K562 (cell line): ENCODE measurements around the gene AKT1S1. TPM values are rescaled to one million over a fixed set of nuclear protein-coding genes. Genes with fewer than 3 reads are reported as not detected.

ENCODE experiments used
- ATAC-seq: fragments of 200-7000 bp; cut with Tn5 transposase; 3 replicates; pipeline ENCODE4 v1.9.1; 2020; ENCODE audit warnings: moderate library complexity
- BruUV-seq: library from RNA; stranded (reverse); fragments of 400-500 nt; replicated peaks from 2 replicates; lab custom pipeline; 2021; lab: Mats Ljungman, UMichigan
- CTCF ChIA-PET: fragments of 300-600 bp; formaldehyde crosslinking; extraction: SDS; loops from one replicate; lab custom pipeline; 2021; ENCODE audit warnings: low intra/inter-chr PET ratio; lab: Yijun Ruan, JAX
- POLR2A ChIA-PET: fragments of 300-600, 350-650 bp; sonication (Branson Sonifier 250); formaldehyde crosslinking; extraction: SDS; loops from one replicate; lab custom pipeline; 2021; ENCODE audit warnings: antibody characterized with exemption, inconsistent platforms; lab: Yijun Ruan, JAX
- DNase-seq, 4 experiments: peaks; one replicate each; pipeline versions ENCODE4 v3.0.0 to v3.0.0-alpha.2; 2011 to 2018; ENCODE audit warnings: low spot score in 3 of 4, mixed read lengths in 3 of 4; ENCODE audit errors: extremely low read depth in 1 of 4
- FAIRE-seq: peaks from 2 replicates; lab custom pipeline; 2011; peaks lifted over from hg19 to GRCh38; lab: Jason Lieb, UNC
- H2AFZ ChIP-seq: 2 replicates; pipeline ENCODE4 v1.6.0; 2011; ENCODE audit warnings: low read depth, low read length, control low read depth, inconsistent platforms
- H3K27ac ChIP-seq: fragments of 200-600 bp; 3 replicates; pipeline ENCODE4 v1.8.0; 2011; ENCODE audit warnings: low read depth, mild to moderate bottlenecking, control low read depth, inconsistent platforms, low read length, moderate library complexity, mixed read lengths; ENCODE audit errors: extremely low read depth
- H3K27me3 ChIP-seq, 2 experiments: fragments of 300-600 bp in 1 of 2; 2 replicates in 1 of 2; 3 replicates in 1 of 2; pipeline versions ENCODE4 v1.6.0 to v1.8.0; 2011; ENCODE audit warnings: inconsistent platforms in 2 of 2, low read length in 2 of 2, mild to moderate bottlenecking in 1 of 2, mixed read lengths in 1 of 2, moderate library complexity in 1 of 2; ENCODE audit not compliant: control insufficient read depth in 2 of 2, insufficient read depth in 2 of 2
- H3K36me3 ChIP-seq: fragments of 300-600 bp; 3 replicates; pipeline ENCODE4 v1.8.0; 2011; ENCODE audit warnings: mild to moderate bottlenecking, low read length, inconsistent platforms; ENCODE audit not compliant: control insufficient read depth, insufficient read depth
- H3K4me1 ChIP-seq, 2 experiments: fragments of 200-600 bp in 1 of 2; replicated peaks in 1 of 2; 2 replicates in 1 of 2; 3 replicates in 1 of 2; pipeline versions ENCODE4 v1.5.1 to v1.8.0; 2011; ENCODE audit warnings: inconsistent platforms in 2 of 2, low read length in 2 of 2, mild to moderate bottlenecking in 1 of 2, mixed read lengths in 1 of 2, moderate library complexity in 1 of 2; ENCODE audit not compliant: control insufficient read depth in 2 of 2, insufficient read depth in 2 of 2
- H3K4me2 ChIP-seq: 2 replicates; pipeline ENCODE4 v1.6.1; 2011; ENCODE audit warnings: low read length, control low read depth, inconsistent platforms, mixed read lengths; ENCODE audit not compliant: insufficient read depth
- H3K4me3 ChIP-seq: fragments of 200-600 bp; sonication (generic), shearing (Covaris generic); 2 replicates; pipeline ENCODE4 v1.5.1; 2016; ENCODE audit warnings: control low read depth, inconsistent platforms
- H3K79me2 ChIP-seq: fragments of 200-600 bp; 3 replicates; pipeline ENCODE4 v1.8.0; 2011; ENCODE audit warnings: low read length, inconsistent platforms; ENCODE audit not compliant: control insufficient read depth, insufficient read depth
- H3K9ac ChIP-seq, 2 experiments: 2 replicates each; pipeline versions ENCODE4 v1.6.0 to v1.6.1; 2011; ENCODE audit warnings: low read depth in 2 of 2, low read length in 2 of 2, control low read depth in 1 of 2, inconsistent platforms in 1 of 2, mild to moderate bottlenecking in 1 of 2, mixed read lengths in 1 of 2; ENCODE audit not compliant: insufficient read depth in 1 of 2
- H3K9me1 ChIP-seq: one replicate; pipeline ENCODE4 v1.6.0; 2011; ENCODE audit warnings: inconsistent platforms, mild to moderate bottlenecking, low read length, moderate library complexity; ENCODE audit not compliant: control insufficient read depth, insufficient read depth
- H3K9me3 ChIP-seq: replicated peaks from 2 replicates; pipeline ENCODE4 v1.5.1; 2011; ENCODE audit warnings: low read depth, low read length, inconsistent platforms; ENCODE audit not compliant: control insufficient read depth, insufficient read depth
- H4K20me1 ChIP-seq: replicated peaks from 2 replicates; pipeline ENCODE4 v1.6.1; 2011; ENCODE audit warnings: low read length, inconsistent platforms, mixed read lengths; ENCODE audit not compliant: control insufficient read depth, insufficient read depth
- ARHGAP35 ChIP-seq: fragments of 450-650 bp; IDR thresholded peaks from 2 replicates; pipeline ENCODE4 v1.6.1; 2018; ENCODE audit not compliant: partially characterized antibody
- BCOR ChIP-seq: fragments of 450-650 bp; IDR thresholded peaks from 2 replicates; pipeline ENCODE4 v1.6.1; 2016
- CBX1 ChIP-seq: sonication (generic); IDR thresholded peaks from 2 replicates; pipeline ENCODE4 v1.6.1; 2016; ENCODE audit warnings: antibody characterized with exemption, low read depth, mild to moderate bottlenecking
- GATA2 ChIP-seq: sonication (generic); formaldehyde crosslinking; IDR thresholded peaks from 2 replicates; pipeline ENCODE4 v1.4.0; 2020; ENCODE audit warnings: mild to moderate bottlenecking, missing genetic modification reagents
- HDGF ChIP-seq: fragments of 450-650 bp; IDR thresholded peaks from 2 replicates; pipeline ENCODE4 v1.6.1; 2016
- HNRNPLL ChIP-seq: fragments of 200-400 bp; formaldehyde crosslinking; IDR thresholded peaks from 2 replicates; pipeline ENCODE4 v1.6.1; 2017; ENCODE audit warnings: low read length, low read depth, mild to moderate bottlenecking; ENCODE audit not compliant: poor library complexity, severe bottlenecking
- IFI16 ChIP-seq: fragments of 250-450 bp; sonication (Bioruptor Pico); IDR thresholded peaks from 2 replicates; pipeline ENCODE4 v2.1.2; 2022; ENCODE audit warnings: mild to moderate bottlenecking, inconsistent platforms
- KDM1A ChIP-seq, 2 experiments: fragments of 450-650 bp; IDR thresholded peaks; 2 replicates each; pipeline ENCODE4 v1.6.1; 2016; ENCODE audit warnings: mild to moderate bottlenecking in 2 of 2
- KHSRP ChIP-seq: fragments of 450-650 bp; IDR thresholded peaks from 2 replicates; pipeline ENCODE4 v1.6.1; 2017
- PTBP1 ChIP-seq: fragments of 200-400 bp; formaldehyde crosslinking; IDR thresholded peaks from 2 replicates; pipeline ENCODE4 v1.6.1; 2017; ENCODE audit warnings: low read depth, low read length
- STAT5B ChIP-seq: fragments of 250-450 bp; sonication (Bioruptor Pico); IDR thresholded peaks from 2 replicates; pipeline ENCODE4 v1.8.0; 2021; ENCODE audit warnings: mild to moderate bottlenecking, inconsistent platforms
- ZNF780A ChIP-seq: fragments of 250-450 bp; sonication (Bioruptor Pico); IDR thresholded peaks from 2 replicates; pipeline ENCODE4 v1.5.0; 2021; ENCODE audit warnings: mild to moderate bottlenecking
- WGBS: fragments of 100-300 bp; shearing (Covaris generic); methylation state at CpG from one replicate; pipeline ENCODE4 v1.1.6; 2016; ENCODE audit warnings: low coverage, mixed read lengths; ENCODE audit not compliant: insufficient coverage; ENCODE audit errors: missing lambda C conversion rate; 5-methylcytosine and 5-hydroxymethylcytosine counted together
- in situ Hi-C: fragments of 300-500 bp; cut with MboI; formaldehyde crosslinking; loops from 4 replicates; pipeline ENCODE4 v1.15.0; 2018; ENCODE audit warnings: inconsistent platforms, mixed read lengths
- intact Hi-C: fragments of 100-400 bp; cut with micrococcal nuclease; formaldehyde crosslinking; loops from 2 replicates; pipeline ENCODE4 v1.14.2; 2022
- polyA plus RNA-seq, 8 experiments: library from polyadenylated mRNA; depleted of rRNA in 4 of 8; stranded (reverse) in 5 of 8; unstranded in 3 of 8; fragments of >200 nt; fragmentation: Nextera tagmentation in 2 of 8; fragmentation: Illumina TruSeq in 1 of 8; extraction: Ambion mirVana in 2 of 8; extraction: Trizol in 1 of 8; gene quantifications; 2 replicates each; pipeline versions ENCODE4 v1.2.1 to v1.2.3, GENCODE V29; 2011 to 2014; ENCODE audit warnings: inconsistent platforms in 1 of 8, missing spikeins in 1 of 8
- total RNA-seq, 7 experiments: library from RNA; depleted of rRNA in 6 of 7; stranded (reverse); fragments of >200 nt in 6 of 7; fragmentation: Illumina TruSeq in 2 of 7; extraction: Trizol in 2 of 7; gene quantifications; 2 replicates each; pipeline versions ENCODE4 v1.2.1 to v1.2.3, GENCODE V29; 2011 to 2021; ENCODE audit warnings: low replicate concordance in 1 of 7
- TF ChIP-seq, protein P1 (sequence below): sonication (generic); formaldehyde crosslinking; IDR thresholded peaks from 2 replicates; pipeline ENCODE4 v1.8.1; 2023; ENCODE audit warnings: mild to moderate bottlenecking, missing genetic modification reagents
- TF ChIP-seq, protein P2 (sequence below): fragments of 250-450 bp; sonication (Bioruptor Pico); IDR thresholded peaks from 2 replicates; pipeline ENCODE4 v1.5.0; 2021
- TF ChIP-seq, protein P3 (sequence below): sonication (generic); formaldehyde crosslinking; IDR thresholded peaks from 2 replicates; pipeline ENCODE4 v1.8.1; 2023; ENCODE audit warnings: mild to moderate bottlenecking, missing genetic modification reagents

Gene AKT1S1
- total and polyA plus RNA-seq, 9 of the 15 experiments (the other 6 are each of a cell fraction or from before 2014, with no cell fraction given): 1.2 to 50.3 (median 17.1) TPM

DNA sequence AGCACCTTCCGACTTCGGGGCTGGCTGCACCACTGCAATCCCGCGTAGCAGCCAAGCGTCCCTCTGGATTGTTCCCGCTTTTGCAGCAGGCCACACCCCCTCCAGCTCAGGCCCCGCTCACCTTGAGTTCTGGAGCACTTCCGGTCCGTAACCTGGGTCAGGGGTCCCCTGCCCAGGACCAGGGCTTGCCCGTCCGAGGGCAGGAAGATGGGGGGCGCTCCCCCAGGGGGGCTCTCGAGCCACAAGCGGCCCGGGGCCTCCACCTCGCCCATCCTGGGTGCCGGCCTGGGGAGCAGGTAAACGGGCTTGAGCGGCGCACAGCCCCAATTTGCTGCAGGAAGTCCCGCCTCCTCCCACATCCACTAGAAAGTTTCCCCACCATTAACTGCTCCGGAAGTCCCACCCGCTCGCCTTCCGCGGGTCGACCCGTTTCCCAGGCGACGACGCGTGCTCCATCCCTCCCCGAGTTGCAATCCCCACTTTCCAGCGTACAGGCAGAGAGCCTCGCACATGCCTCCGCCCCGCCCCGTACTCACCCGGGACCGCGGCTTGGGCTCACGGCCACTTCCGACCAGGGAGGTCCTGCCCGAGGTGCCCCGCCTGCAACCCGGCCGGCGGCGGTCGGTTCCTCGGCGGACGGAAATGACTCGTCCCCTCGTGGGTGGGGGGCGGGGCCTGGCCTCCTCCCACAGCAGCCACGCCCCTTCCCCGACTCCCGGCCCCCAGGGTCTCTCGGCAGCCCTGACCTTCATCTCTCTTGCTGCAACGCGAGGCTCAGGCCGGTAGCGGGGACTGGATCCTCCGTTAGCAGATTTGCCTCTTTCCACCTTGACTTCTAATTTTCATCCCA is 10.0 kb downstream of the AKT1S1 start, which contains the start of gene PNKP (continued):
- TF ChIP-seq, protein P1, sequence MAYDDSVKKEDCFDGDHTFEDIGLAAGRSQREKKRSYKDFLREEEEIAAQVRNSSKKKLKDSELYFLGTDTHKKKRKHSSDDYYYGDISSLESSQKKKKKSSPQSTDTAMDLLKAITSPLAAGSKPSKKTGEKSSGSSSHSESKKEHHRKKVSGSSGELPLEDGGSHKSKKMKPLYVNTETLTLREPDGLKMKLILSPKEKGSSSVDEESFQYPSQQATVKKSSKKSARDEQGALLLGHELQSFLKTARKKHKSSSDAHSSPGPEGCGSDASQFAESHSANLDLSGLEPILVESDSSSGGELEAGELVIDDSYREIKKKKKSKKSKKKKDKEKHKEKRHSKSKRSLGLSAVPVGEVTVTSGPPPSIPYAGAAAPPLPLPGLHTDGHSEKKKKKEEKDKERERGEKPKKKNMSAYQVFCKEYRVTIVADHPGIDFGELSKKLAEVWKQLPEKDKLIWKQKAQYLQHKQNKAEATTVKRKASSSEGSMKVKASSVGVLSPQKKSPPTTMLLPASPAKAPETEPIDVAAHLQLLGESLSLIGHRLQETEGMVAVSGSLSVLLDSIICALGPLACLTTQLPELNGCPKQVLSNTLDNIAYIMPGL (CRISPR knock-in tag): 0 out of 2 replicates have a peak, but pooled peaks have one; percentile 56
- peak; percentile 51 for TF ChIP-seq HNRNPLL

DNA sequence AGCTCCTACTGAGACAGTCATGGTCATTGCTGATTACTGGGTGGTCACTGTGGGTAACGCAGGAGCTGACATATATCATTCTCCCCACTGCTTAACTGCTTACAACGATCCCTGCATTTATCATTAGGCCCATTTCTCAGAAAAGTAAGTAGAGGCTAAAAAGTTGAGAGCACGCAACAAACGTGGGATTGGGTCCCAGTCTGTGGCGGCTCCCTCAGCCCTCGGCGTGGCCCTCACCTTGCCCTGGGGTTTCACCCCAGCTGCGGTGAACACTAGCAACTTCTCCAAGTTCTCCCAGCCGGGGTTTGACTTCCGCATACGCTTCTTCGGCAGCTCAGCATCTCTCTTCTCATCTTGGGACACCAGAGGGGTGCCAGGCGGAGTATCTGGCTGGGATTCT is 12.3 kb downstream of the AKT1S1 start:
- ChIA-PET CTCF (no interaction called here), POLR2A (interaction anchor here (0.6 to 2.2 kb wide), 13 partner anchors 11 to 188 kb away, joined by 3 to 18 read pairs (median 5); partner anchors contain the start of genes AKT1S1, FUZ, NUP62 and PTOV1)
- FAIRE-seq (peak; percentile 6), DNase-seq (no peak), ATAC-seq (no peak)
- 60% methylated on average over 13 of the region's 13 CpGs for WGBS
- in situ Hi-C loops (no loop called here), intact Hi-C loops (loop anchor here (5.0 kb wide), 3 partner anchors 62 to 188 kb away; partner anchors contain the start of genes AP2A1, ATF5, NUP62 and PRMT1)
- H3K27me3 ChIP-seq: no peaks in the 10 kb centered on the region
- H2AFZ ChIP-seq: no peak overlapping the region
- BruUV-seq: no TSS peak
- peaks cover 30 to 84% of the 10 kb centered on the region in 2 experiments for H3K4me1 ChIP-seq
- peaks cover 39% of the 10 kb centered on the region for H3K79me2 ChIP-seq
- peak overlapping the region; percentile 98 for H3K4me2 ChIP-seq
- H4K20me1 ChIP-seq: peaks cover 19% of the 10 kb centered on the region; the same call in 1 of the 2 replicates
- H3K9me3 ChIP-seq: no peaks in the 10 kb centered on the region
- H3K27ac ChIP-seq: peak overlapping the region; percentile 10; the same call in 1 of the 3 replicates
- peaks cover 4% of the 10 kb centered on the region for H3K9me1 ChIP-seq
- H3K9ac ChIP-seq: peak overlapping the region; percentile 5 to 89; a peak in 2 of 4 replicates
- H3K4me3 ChIP-seq: peak overlapping the region; percentile 98; the same call in 1 of the 2 replicates
- H3K36me3 ChIP-seq: peaks cover 52% of the 10 kb centered on the region
- TF ChIP-seq GATA2: peak; percentile 3; the same call in 1 of the 2 replicates
- TF ChIP-seq STAT5B (CRISPR knock-in tag): no peak
- TF ChIP-seq ARHGAP35: no peak
- TF ChIP-seq IFI16: no peak
- 0 out of 2 replicates have a peak, but pooled peaks have one; percentile 54 for TF ChIP-seq HDGF
- TF ChIP-seq, protein P2, sequence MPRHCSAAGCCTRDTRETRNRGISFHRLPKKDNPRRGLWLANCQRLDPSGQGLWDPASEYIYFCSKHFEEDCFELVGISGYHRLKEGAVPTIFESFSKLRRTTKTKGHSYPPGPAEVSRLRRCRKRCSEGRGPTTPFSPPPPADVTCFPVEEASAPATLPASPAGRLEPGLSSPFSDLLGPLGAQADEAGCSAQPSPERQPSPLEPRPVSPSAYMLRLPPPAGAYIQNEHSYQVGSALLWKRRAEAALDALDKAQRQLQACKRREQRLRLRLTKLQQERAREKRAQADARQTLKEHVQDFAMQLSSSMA (CRISPR knock-in tag): 0 out of 2 replicates have a peak, but pooled peaks have one; percentile 45
- peak; percentile 98 for TF ChIP-seq BCOR
- 0 out of 2 replicates have a peak, but pooled peaks have one; percentile 41 for TF ChIP-seq PTBP1
- no peak for TF ChIP-seq KHSRP
- TF ChIP-seq CBX1: peak; percentile 67; the same call in 1 of the 2 replicates
- TF ChIP-seq ZNF780A (CRISPR knock-in tag): 0 out of 2 replicates have a peak, but pooled peaks have one; percentile 56
- TF ChIP-seq, protein P3, sequence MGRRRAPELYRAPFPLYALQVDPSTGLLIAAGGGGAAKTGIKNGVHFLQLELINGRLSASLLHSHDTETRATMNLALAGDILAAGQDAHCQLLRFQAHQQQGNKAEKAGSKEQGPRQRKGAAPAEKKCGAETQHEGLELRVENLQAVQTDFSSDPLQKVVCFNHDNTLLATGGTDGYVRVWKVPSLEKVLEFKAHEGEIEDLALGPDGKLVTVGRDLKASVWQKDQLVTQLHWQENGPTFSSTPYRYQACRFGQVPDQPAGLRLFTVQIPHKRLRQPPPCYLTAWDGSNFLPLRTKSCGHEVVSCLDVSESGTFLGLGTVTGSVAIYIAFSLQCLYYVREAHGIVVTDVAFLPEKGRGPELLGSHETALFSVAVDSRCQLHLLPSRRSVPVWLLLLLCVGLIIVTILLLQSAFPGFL (CRISPR knock-in tag): no peak
- peak; percentile 77 to 83 for TF ChIP-seq KDM1A (IDR thresholded peaks at IDR 0.05)
